OCI-LY7 (cell line): ENCODE measurements around the gene SDK2. TPM values are rescaled to one million over a fixed set of nuclear protein-coding genes. Genes with fewer than 3 reads are reported as not detected.
"Not testable (repeated sequence)": the region's sequence is repeated elsewhere in the genome, so short reads cannot be mapped to it uniquely, and the experiment has no call there.

Experiments used
- BruUV-seq: library from RNA; stranded (reverse); fragments of 400-500 nt; replicated peaks from 2 replicates; lab custom pipeline; 2021; lab: Mats Ljungman, UMichigan
- CTCF ChIA-PET: fragments of 300-600 bp; sonication (Branson Sonifier 250); formaldehyde crosslinking; loops from one replicate; lab custom pipeline; 2022; ENCODE audit warnings: antibody characterized with exemption; ENCODE audit not compliant: unreplicated experiment; lab: Charles Lee
- POLR2A ChIA-PET: fragments of 300-600 bp; sonication (Branson Sonifier 250); formaldehyde crosslinking; loops from one replicate; lab custom pipeline; 2022; ENCODE audit warnings: antibody characterized with exemption; lab: Charles Lee
- DNase-seq: peaks from one replicate; pipeline ENCODE4 v3.0.0-alpha.2; 2015; ENCODE audit warnings: low spot score
- H2AFZ ChIP-seq: fragments of 200-600 bp; sonication (generic), shearing (Covaris generic); 2 replicates; pipeline ENCODE4 v1.6.1; 2014; ENCODE audit warnings: mild to moderate bottlenecking, antibody characterized with exemption, low read length, moderate library complexity
- H3K27ac ChIP-seq: fragments of 200-600 bp; sonication (generic); 2 replicates; pipeline ENCODE4 v1.5.1; 2014; ENCODE audit warnings: mixed run types, low read depth, mild to moderate bottlenecking, moderate library complexity, low read length, inconsistent platforms; ENCODE audit not compliant: poor library complexity, severe bottlenecking
- H3K36me3 ChIP-seq: fragments of 200-600 bp; sonication (generic); 2 replicates; pipeline ENCODE4 v1.6.1; 2014; ENCODE audit warnings: mild to moderate bottlenecking, antibody characterized with exemption, low read length, moderate library complexity, mixed read lengths; ENCODE audit not compliant: insufficient read depth
- H3K4me1 ChIP-seq: fragments of 200-600 bp; sonication (generic); 2 replicates; pipeline ENCODE4 v1.5.1; 2014; ENCODE audit warnings: mild to moderate bottlenecking, low read length; ENCODE audit not compliant: insufficient read depth, poor library complexity, severe bottlenecking
- H3K4me2 ChIP-seq: fragments of 200-600 bp; sonication (generic); 2 replicates; pipeline ENCODE4 v1.6.1; 2014; ENCODE audit warnings: mild to moderate bottlenecking, low read length
- H3K4me3 ChIP-seq: fragments of 200-600 bp; sonication (generic); 2 replicates; pipeline ENCODE4 v1.5.1; 2014; ENCODE audit warnings: mild to moderate bottlenecking, low read depth, low read length; ENCODE audit not compliant: poor library complexity, severe bottlenecking
- H3K79me2 ChIP-seq: fragments of 200-600 bp; sonication (generic); 2 replicates; pipeline ENCODE4 v1.6.1; 2016; ENCODE audit warnings: low read depth, mild to moderate bottlenecking, low read length, moderate library complexity, mixed read lengths; ENCODE audit not compliant: insufficient read depth
- H3K9me2 ChIP-seq: fragments of 200-600 bp; sonication (generic); 2 replicates; pipeline ENCODE4 v1.6.1; 2016; ENCODE audit warnings: mild to moderate bottlenecking, low read length, mixed read lengths; ENCODE audit not compliant: insufficient read depth
- H3K9me3 ChIP-seq: fragments of 200-600 bp; sonication (generic); 2 replicates; pipeline ENCODE4 v1.6.1; 2014; ENCODE audit warnings: mild to moderate bottlenecking, mixed run types, low read length, mixed read lengths
- H4K20me1 ChIP-seq: fragments of 200-600 bp; sonication (generic); 2 replicates; pipeline ENCODE4 v1.6.1; 2014; ENCODE audit warnings: mild to moderate bottlenecking, antibody characterized with exemption, low read length, moderate library complexity, mixed read lengths; ENCODE audit not compliant: insufficient read depth
- EZH2phosphoT487 ChIP-seq: fragments of 200-600 bp; sonication (generic); IDR thresholded peaks from 2 replicates; pipeline ENCODE4 v1.6.1; 2018; ENCODE audit warnings: low read depth, borderline replicate concordance, mild to moderate bottlenecking, mixed run types, antibody characterized with exemption, low read length, moderate library complexity, mixed read lengths
- intact Hi-C: fragments of 100-400 bp; cut with micrococcal nuclease; formaldehyde crosslinking; loops from one replicate; pipeline ENCODE4 v1.10.0; 2022; ENCODE audit not compliant: unreplicated experiment
- total RNA-seq, 2 experiments: library from RNA; depleted of rRNA in 1 of 2; stranded (reverse); fragments of >200 nt in 1 of 2; shearing (Covaris generic) in 1 of 2; gene quantifications; 2 replicates each; pipeline ENCODE4 v1.2.3, GENCODE V29; 2014 to 2022
- TF ChIP-seq, protein P1 (sequence below): fragments of 200-600 bp; sonication (generic); conservative IDR thresholded peaks from 2 replicates; pipeline ENCODE4 v1.5.1; 2014; ENCODE audit warnings: mild to moderate bottlenecking, antibody characterized with exemption, low read length, moderate library complexity, mixed read lengths

The SDK2 gene
- total RNA-seq, 2 experiments from 2014 or later: 0.32 to 1.8 TPM

DNA sequence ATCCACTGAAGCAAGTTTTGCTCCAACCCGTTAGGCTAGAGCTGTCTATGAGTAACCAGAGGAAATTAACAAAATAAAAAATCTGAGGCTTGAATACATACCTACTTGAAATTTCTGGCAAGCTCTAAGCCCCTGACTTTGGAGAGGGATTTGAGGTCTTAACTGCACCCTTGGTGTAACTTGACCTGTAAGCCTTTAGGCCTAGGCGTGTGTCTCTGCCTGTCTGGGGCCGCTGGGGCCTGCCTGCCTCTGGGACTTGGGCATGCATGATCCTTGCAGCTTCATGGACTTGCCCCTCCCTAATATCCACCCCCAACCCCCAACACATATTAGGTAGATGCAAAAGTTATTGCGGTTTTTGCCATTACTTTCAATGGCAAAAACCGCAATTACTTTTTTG lies 328.8 kb downstream of the SDK2 start:
- Histone ChIP-seq H3K36me3 (no peaks in the 10 kb centered on the region), H3K27ac (no peak overlapping the region), H3K79me2 (no peaks in the 10 kb centered on the region), H4K20me1 (no peaks in the 10 kb centered on the region), H3K4me2 (no peak overlapping the region), H3K4me1 (no peaks in the 10 kb centered on the region), H3K9me2 (no peaks in the 10 kb centered on the region), H3K9me3 (no peaks in the 10 kb centered on the region), H2AFZ (no peak overlapping the region), H3K4me3 (no peak overlapping the region)
- ChIA-PET CTCF (no interaction called here), POLR2A (interaction anchor here (0.6 kb wide), 1 partner anchor 15 kb away, joined by 3 read pairs; no protein-coding TSS in a partner anchor)
- TF ChIP-seq EZH2phosphoT487: no peak
- TF ChIP-seq, protein P1, sequence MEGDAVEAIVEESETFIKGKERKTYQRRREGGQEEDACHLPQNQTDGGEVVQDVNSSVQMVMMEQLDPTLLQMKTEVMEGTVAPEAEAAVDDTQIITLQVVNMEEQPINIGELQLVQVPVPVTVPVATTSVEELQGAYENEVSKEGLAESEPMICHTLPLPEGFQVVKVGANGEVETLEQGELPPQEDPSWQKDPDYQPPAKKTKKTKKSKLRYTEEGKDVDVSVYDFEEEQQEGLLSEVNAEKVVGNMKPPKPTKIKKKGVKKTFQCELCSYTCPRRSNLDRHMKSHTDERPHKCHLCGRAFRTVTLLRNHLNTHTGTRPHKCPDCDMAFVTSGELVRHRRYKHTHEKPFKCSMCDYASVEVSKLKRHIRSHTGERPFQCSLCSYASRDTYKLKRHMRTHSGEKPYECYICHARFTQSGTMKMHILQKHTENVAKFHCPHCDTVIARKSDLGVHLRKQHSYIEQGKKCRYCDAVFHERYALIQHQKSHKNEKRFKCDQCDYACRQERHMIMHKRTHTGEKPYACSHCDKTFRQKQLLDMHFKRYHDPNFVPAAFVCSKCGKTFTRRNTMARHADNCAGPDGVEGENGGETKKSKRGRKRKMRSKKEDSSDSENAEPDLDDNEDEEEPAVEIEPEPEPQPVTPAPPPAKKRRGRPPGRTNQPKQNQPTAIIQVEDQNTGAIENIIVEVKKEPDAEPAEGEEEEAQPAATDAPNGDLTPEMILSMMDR: no peak
- intact Hi-C loops: no loop called here
- DNase-seq: no peak
- no TSS peak for BruUV-seq

- DNase-seq: no peak
- ChIA-PET POLR2A (no interaction called here), CTCF (no interaction called here)
- no peaks in the 10 kb centered on the region for H3K9me3 ChIP-seq
- H2AFZ ChIP-seq: no peak overlapping the region
- no TSS peak for BruUV-seq
- TF ChIP-seq, protein P1: no peak
- no peak for TF ChIP-seq EZH2phosphoT487
- no peaks in the 10 kb centered on the region for H3K36me3 ChIP-seq
- no peak overlapping the region for H3K4me3 ChIP-seq
- intact Hi-C loops: no loop called here
- no peak overlapping the region for H3K27ac ChIP-seq
- no peaks in the 10 kb centered on the region for H3K4me1 ChIP-seq
- H3K9me2 ChIP-seq: no peaks in the 10 kb centered on the region
- H3K79me2 ChIP-seq: no peaks in the 10 kb centered on the region
- H3K4me2 ChIP-seq: no peak overlapping the region
- H4K20me1 ChIP-seq: no peaks in the 10 kb centered on the region
Observed at GRCh38 chr17:73313526-73314127, 330.6 kb downstream of the SDK2 start.

GRCh38 chr17:73312887-73313286 lies 331.4 kb downstream of the SDK2 start:
- H3K4me1 ChIP-seq, H3K36me3 ChIP-seq, H3K79me2 ChIP-seq, DNase-seq, CTCF ChIA-PET, H3K9me3 ChIP-seq, H2AFZ ChIP-seq, H3K27ac ChIP-seq, H3K4me2 ChIP-seq, H4K20me1 ChIP-seq, H3K9me2 ChIP-seq, BruUV-seq, intact Hi-C loops, POLR2A ChIA-PET, H3K4me3 ChIP-seq: not testable (repeated sequence)
